Parathyroid adenoma (tissue), 2 donors: ENCODE results near the gene KCNK2.
"Not testable (repeated sequence)": the region's sequence is repeated elsewhere in the genome, so short reads cannot be mapped to it uniquely, and the experiment has no call there.

Source experiments
- H2AFZ ChIP-seq: fragments of 300-600 bp; sonication (generic); one replicate; pipeline ENCODE4 v1.7.0; 2017; ENCODE audit warnings: antibody characterized with exemption, mild to moderate bottlenecking
- H3K27ac ChIP-seq: fragments of 300-600 bp; sonication (generic); one replicate; pipeline ENCODE4 v1.7.0; 2017
- H3K27me3 ChIP-seq: fragments of 300-600 bp; sonication (generic); one replicate; pipeline ENCODE4 v1.7.0; 2017; ENCODE audit warnings: low read length; ENCODE audit not compliant: control insufficient read depth, insufficient read depth
- H3K36me3 ChIP-seq: fragments of 300-600 bp; sonication (generic); one replicate; pipeline ENCODE4 v1.7.0; 2017; ENCODE audit warnings: low read length; ENCODE audit not compliant: control insufficient read depth, insufficient read depth
- H3K4me1 ChIP-seq: fragments of 300-600 bp; sonication (generic); one replicate; pipeline ENCODE4 v1.7.0; 2017; ENCODE audit warnings: control low read depth
- H3K4me2 ChIP-seq: fragments of 300-600 bp; sonication (generic); one replicate; pipeline ENCODE4 v1.7.0; 2017; ENCODE audit warnings: low read length
- H3K4me3 ChIP-seq: fragments of 300-600 bp; sonication (generic); one replicate; pipeline ENCODE4 v1.7.0; 2017; ENCODE audit warnings: low read depth, low read length
- H3K79me2 ChIP-seq: fragments of 300-600 bp; sonication (generic); one replicate; pipeline ENCODE4 v1.7.0; 2017; ENCODE audit warnings: control low read depth
- H3K9ac ChIP-seq: fragments of 300-600 bp; sonication (generic); one replicate; pipeline ENCODE4 v1.7.0; 2017; ENCODE audit warnings: mild to moderate bottlenecking
- H3K9me3 ChIP-seq: fragments of 300-600 bp; sonication (generic); one replicate; pipeline ENCODE4 v1.7.0; 2017; ENCODE audit warnings: low read length; ENCODE audit not compliant: control insufficient read depth
- CTCF ChIP-seq: fragments of 300-600 bp; sonication (generic); IDR thresholded peaks from one replicate; pipeline ENCODE4 v1.7.0; 2017; ENCODE audit warnings: antibody characterized with exemption, mild to moderate bottlenecking
- donor health status: primary hyperparathyroidism.

Gene KCNK2

GRCh38 chr1:215151841-215152549 lies 69.5 kb downstream of the KCNK2 start:
- Histone ChIP-seq H3K27me3 (no peaks in the 10 kb centered on the region), H3K27ac (no peak overlapping the region), H3K79me2 (no peaks in the 10 kb centered on the region), H3K4me2 (no peak overlapping the region), H3K4me1 (no peaks in the 10 kb centered on the region), H3K9ac (no peak overlapping the region), H3K9me3 (no peaks in the 10 kb centered on the region), H2AFZ (no peak overlapping the region), H3K4me3 (no peak overlapping the region), H3K36me3 (no peaks in the 10 kb centered on the region)
- TF ChIP-seq CTCF: no peak

- H3K79me2 ChIP-seq: no peaks in the 10 kb centered on the region
- no peaks in the 10 kb centered on the region for H3K27me3 ChIP-seq
- H3K9ac ChIP-seq: no peak overlapping the region
- no peak overlapping the region for H3K4me2 ChIP-seq
- H2AFZ ChIP-seq: no peak overlapping the region
- H3K9me3 ChIP-seq: no peaks in the 10 kb centered on the region
- no peak for TF ChIP-seq CTCF
- no peaks in the 10 kb centered on the region for H3K36me3 ChIP-seq
- no peak overlapping the region for H3K4me3 ChIP-seq
- H3K4me1 ChIP-seq: no peaks in the 10 kb centered on the region
- H3K27ac ChIP-seq: no peak overlapping the region
Measured at GRCh38 chr1:215156232-215156631, 73.7 kb downstream of the KCNK2 start.

- Histone ChIP-seq H3K9me3 (no peaks in the 10 kb centered on the region), H3K4me2 (no peak overlapping the region), H3K4me1 (no peaks in the 10 kb centered on the region), H3K9ac (no peak overlapping the region), H3K27me3 (no peaks in the 10 kb centered on the region), H3K36me3 (no peaks in the 10 kb centered on the region), H3K79me2 (no peaks in the 10 kb centered on the region), H2AFZ (no peak overlapping the region), H3K4me3 (no peak overlapping the region), H3K27ac (no peak overlapping the region)
- no peak for TF ChIP-seq CTCF
Measured at GRCh38 chr1:215160351-215160750, 77.8 kb downstream of the KCNK2 start.

- not testable (repeated sequence) for H3K9me3 ChIP-seq, H3K4me2 ChIP-seq, H3K27ac ChIP-seq, H3K79me2 ChIP-seq, H3K9ac ChIP-seq, H2AFZ ChIP-seq, H3K4me1 ChIP-seq, H3K4me3 ChIP-seq, H3K36me3 ChIP-seq, H3K27me3 ChIP-seq
Measured at GRCh38 chr1:215163144-215163543, 80.6 kb downstream of the KCNK2 start.

- no peaks in the 10 kb centered on the region for H3K9me3 ChIP-seq
- no peaks in the 10 kb centered on the region for H3K27me3 ChIP-seq
- H3K9ac ChIP-seq: no peak overlapping the region
- no peak overlapping the region for H3K4me3 ChIP-seq
- H2AFZ ChIP-seq: no peak overlapping the region
- H3K27ac ChIP-seq: no peak overlapping the region
- TF ChIP-seq CTCF: no peak
- H3K36me3 ChIP-seq: no peaks in the 10 kb centered on the region
- no peak overlapping the region for H3K4me2 ChIP-seq
- H3K4me1 ChIP-seq: no peaks in the 10 kb centered on the region
- H3K79me2 ChIP-seq: no peaks in the 10 kb centered on the region
Measured at GRCh38 chr1:215166886-215167285, 84.3 kb downstream of the KCNK2 start.
